Inflammatory macrophage treated with lipopolysaccharide for 1 hour (primary cell): ENCODE data around the gene EIF4EBP2.
A peak's percentile ranks its signal among the peaks of the same experiment; 100 is the strongest.

Experiments
- DNase-seq, 2 donors: peaks; one replicate each; pipeline ENCODE4 v3.0.0-alpha.2; 2020 to 2022

Gene EIF4EBP2

GRCh38 chr10:70433581-70434280 is 29.8 kb downstream of the EIF4EBP2 start:
- no peak for DNase-seq

GRCh38 chr10:70435241-70436085 is 31.5 kb downstream of the EIF4EBP2 start:
- no peak for DNase-seq

GRCh38 chr10:70437721-70438120 is 33.8 kb downstream of the EIF4EBP2 start:
- DNase-seq, result no peak

- no peak for DNase-seq
Observed at GRCh38 chr10:70440296-70441160, 36.6 kb downstream of the EIF4EBP2 start.

- DNase-seq, result no peak
Observed at GRCh38 chr10:70441161-70441894, 37.4 kb downstream of the EIF4EBP2 start, which contains the start of gene NODAL. Gene NODAL (minus strand): TSS chr10:70441681. CDS start chr10:70441667, 14 bp downstream.

- DNase-seq, result no peak
Observed at GRCh38 chr10:70441895-70442309, 38.0 kb downstream of the EIF4EBP2 start.

- DNase-seq, result no peak
Observed at GRCh38 chr10:70442332-70442988, 38.5 kb downstream of the EIF4EBP2 start.

- DNase-seq, result no peak
Observed at GRCh38 chr10:70444744-70445143, 40.8 kb downstream of the EIF4EBP2 start.

GRCh38 chr10:70445718-70446657 is 42.0 kb downstream of the EIF4EBP2 start:
- no peak for DNase-seq

GRCh38 chr10:70448236-70448635 is 44.3 kb downstream of the EIF4EBP2 start:
- no peak for DNase-seq

- DNase-seq, result no peak
Observed at GRCh38 chr10:70455213-70455630, 51.3 kb downstream of the EIF4EBP2 start.

- DNase-seq, result peak in 1 of 2 donors; percentile 59
Observed at GRCh38 chr10:70456164-70456563, 52.2 kb downstream of the EIF4EBP2 start.

- peak; percentile 66 to 70 for DNase-seq
Observed at GRCh38 chr10:70457759-70458305, 53.9 kb downstream of the EIF4EBP2 start.

- peak; percentile 62 to 73 for DNase-seq
Observed at GRCh38 chr10:70458329-70459060, 54.5 kb downstream of the EIF4EBP2 start.

GRCh38 chr10:70459061-70459773 is 55.3 kb downstream of the EIF4EBP2 start:
- DNase-seq, result no peak

- DNase-seq, result no peak
Observed at GRCh38 chr10:70459774-70460490, 56.0 kb downstream of the EIF4EBP2 start.

- peak; percentile 27 to 45 for DNase-seq
Observed at GRCh38 chr10:70461397-70462348, 57.7 kb downstream of the EIF4EBP2 start.
